ENCODE results near the gene CAPRIN2. TPM values are rescaled to one million over a fixed set of nuclear protein-coding genes. Genes with fewer than 3 reads are reported as not detected.

CAPRIN2 gene
- total RNA-seq, 2 donors from 2014 or later: 62.2 to 103 TPM

DNA sequence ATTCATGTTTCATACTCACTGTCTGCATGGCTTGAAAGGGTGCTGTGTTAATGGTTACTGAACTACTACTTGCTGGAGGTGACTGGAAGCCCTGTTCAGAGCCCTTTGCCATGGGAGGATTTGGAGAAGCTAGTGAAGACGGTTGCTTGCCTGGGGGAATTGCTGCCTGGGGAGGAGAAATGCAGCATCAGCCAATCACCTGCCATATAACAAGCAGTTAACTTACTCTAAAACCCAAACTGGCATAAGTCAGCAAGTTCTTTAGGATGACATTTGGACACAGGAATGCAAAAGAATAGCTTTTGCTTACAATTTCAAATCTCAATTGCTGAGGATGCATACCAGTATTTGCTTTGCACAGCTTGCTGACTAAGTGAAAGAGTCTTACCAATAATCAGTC, 35.7 kb downstream of the CAPRIN2 start:
- no peaks in the 10 kb centered on the region for H3K27me3 Mint-ChIP-seq (ENCODE audit: insufficient read depth)
- 83% methylated on average over 1 of the region's 1 CpG; no CpG with 5 or more reads in 1 of the 2 experiments for WGBS, 2 experiments (ENCODE audit: insufficient coverage in 1 of 2, insufficient read length in 1 of 2)
- no peaks in the 10 kb centered on the region for H3K4me1 ChIP-seq (ENCODE audit: control insufficient read depth, insufficient read depth, low read length)
- H3K27ac ChIP-seq (ENCODE audit: low read depth, low read length): no peak overlapping the region
- H3K4me1 Mint-ChIP-seq: peaks cover 2% of the 10 kb centered on the region
- TF ChIP-seq, protein P1, sequence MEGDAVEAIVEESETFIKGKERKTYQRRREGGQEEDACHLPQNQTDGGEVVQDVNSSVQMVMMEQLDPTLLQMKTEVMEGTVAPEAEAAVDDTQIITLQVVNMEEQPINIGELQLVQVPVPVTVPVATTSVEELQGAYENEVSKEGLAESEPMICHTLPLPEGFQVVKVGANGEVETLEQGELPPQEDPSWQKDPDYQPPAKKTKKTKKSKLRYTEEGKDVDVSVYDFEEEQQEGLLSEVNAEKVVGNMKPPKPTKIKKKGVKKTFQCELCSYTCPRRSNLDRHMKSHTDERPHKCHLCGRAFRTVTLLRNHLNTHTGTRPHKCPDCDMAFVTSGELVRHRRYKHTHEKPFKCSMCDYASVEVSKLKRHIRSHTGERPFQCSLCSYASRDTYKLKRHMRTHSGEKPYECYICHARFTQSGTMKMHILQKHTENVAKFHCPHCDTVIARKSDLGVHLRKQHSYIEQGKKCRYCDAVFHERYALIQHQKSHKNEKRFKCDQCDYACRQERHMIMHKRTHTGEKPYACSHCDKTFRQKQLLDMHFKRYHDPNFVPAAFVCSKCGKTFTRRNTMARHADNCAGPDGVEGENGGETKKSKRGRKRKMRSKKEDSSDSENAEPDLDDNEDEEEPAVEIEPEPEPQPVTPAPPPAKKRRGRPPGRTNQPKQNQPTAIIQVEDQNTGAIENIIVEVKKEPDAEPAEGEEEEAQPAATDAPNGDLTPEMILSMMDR (conservative IDR thresholded peaks at IDR 0.05): no peak
- H3K9ac ChIP-seq (ENCODE audit: extremely low read depth, low read length, poor library complexity, severe bottlenecking): no peak overlapping the region
- H3K27ac Mint-ChIP-seq: no peak overlapping the region
- H3K4me3 Mint-ChIP-seq: no peak overlapping the region
- no peak overlapping the region for H3K4me3 ChIP-seq (ENCODE audit: low read length)
- H3K36me3 Mint-ChIP-seq (ENCODE audit: low read depth): peaks cover 79% of the 10 kb centered on the region
- no peak for DNase-seq
- H3K9me3 Mint-ChIP-seq: no peaks in the 10 kb centered on the region
- H3K9me3 ChIP-seq (ENCODE audit: control insufficient read depth, low read length): no peaks in the 10 kb centered on the region
- peaks cover 90% of the 10 kb centered on the region for H3K36me3 ChIP-seq (ENCODE audit: control insufficient read depth, insufficient read depth, low read length)
- no peaks in the 10 kb centered on the region for H3K27me3 ChIP-seq (ENCODE audit: control insufficient read depth, insufficient read depth, low read length, poor library complexity, severe bottlenecking)

GRCh38 chr12:30707613-30708342, 47.0 kb downstream of the CAPRIN2 start:
- Mint-ChIP-seq H3K27me3 (ENCODE audit: insufficient read depth) (no peaks in the 10 kb centered on the region), H3K4me3 (no peak overlapping the region), H3K9me3 (peaks cover 20% of the 10 kb centered on the region), H3K4me1 (no peaks in the 10 kb centered on the region), H3K36me3 (ENCODE audit: low read depth) (peaks cover 50% of the 10 kb centered on the region), H3K27ac (no peak overlapping the region)
- H3K27ac ChIP-seq (ENCODE audit: low read depth, low read length): no peak overlapping the region
- H3K9me3 ChIP-seq (ENCODE audit: control insufficient read depth, low read length): peaks cover 9% of the 10 kb centered on the region
- H3K9ac ChIP-seq (ENCODE audit: extremely low read depth, low read length, poor library complexity, severe bottlenecking): no peak overlapping the region
- DNase-seq: no peak
- H3K4me3 ChIP-seq (ENCODE audit: low read length): no peak overlapping the region
- no peaks in the 10 kb centered on the region for H3K27me3 ChIP-seq (ENCODE audit: control insufficient read depth, insufficient read depth, low read length, poor library complexity, severe bottlenecking)
- 92 to 100% methylated on average over 5 to 10 of the region's 10 CpGs for WGBS, 2 experiments (ENCODE audit: insufficient coverage in 1 of 2, insufficient read length in 1 of 2)
- H3K4me1 ChIP-seq (ENCODE audit: control insufficient read depth, insufficient read depth, low read length): no peaks in the 10 kb centered on the region
- TF ChIP-seq, protein P1 (conservative IDR thresholded peaks at IDR 0.05): no peak
- H3K36me3 ChIP-seq (ENCODE audit: control insufficient read depth, insufficient read depth, low read length): peaks cover 39% of the 10 kb centered on the region

DNA sequence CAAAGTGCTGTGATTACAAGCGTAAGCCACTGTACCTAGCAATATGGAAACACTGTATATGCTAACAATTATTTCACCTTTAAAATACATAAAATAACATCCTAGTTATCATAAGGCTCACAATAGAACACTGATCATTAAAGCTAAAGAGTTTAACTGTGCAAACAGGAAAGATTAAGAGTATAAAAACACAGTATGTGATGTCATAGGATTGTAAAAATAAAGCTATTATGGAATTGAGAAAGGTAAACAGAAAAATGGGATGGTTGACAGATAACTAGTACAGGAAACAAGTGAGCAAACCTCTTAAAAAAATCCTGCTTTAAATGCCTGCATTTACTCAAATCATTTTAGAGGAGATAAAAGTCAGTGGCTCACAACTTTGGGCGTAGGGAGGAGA, 48.3 kb downstream of the CAPRIN2 start:
- Histone ChIP-seq H3K27ac (ENCODE audit: low read depth, low read length) (no peak overlapping the region), H3K4me1 (ENCODE audit: control insufficient read depth, insufficient read depth, low read length) (no peaks in the 10 kb centered on the region), H3K27me3 (ENCODE audit: control insufficient read depth, insufficient read depth, low read length, poor library complexity, severe bottlenecking) (no peaks in the 10 kb centered on the region), H3K36me3 (ENCODE audit: control insufficient read depth, insufficient read depth, low read length) (peaks cover 29% of the 10 kb centered on the region), H3K4me3 (ENCODE audit: low read length) (no peak overlapping the region), H3K9me3 (ENCODE audit: control insufficient read depth, low read length) (peaks cover 9% of the 10 kb centered on the region), H3K9ac (ENCODE audit: extremely low read depth, low read length, poor library complexity, severe bottlenecking) (no peak overlapping the region)
- WGBS, 2 experiments (ENCODE audit: insufficient coverage in 1 of 2, insufficient read length in 1 of 2): 93 to 100% methylated on average over 1 to 2 of the region's 2 CpGs
- no peak for DNase-seq
- TF ChIP-seq, protein P1 (conservative IDR thresholded peaks at IDR 0.05): no peak
- H3K9me3 Mint-ChIP-seq: peaks cover 20% of the 10 kb centered on the region
- no peaks in the 10 kb centered on the region for H3K4me1 Mint-ChIP-seq
- no peaks in the 10 kb centered on the region for H3K27me3 Mint-ChIP-seq (ENCODE audit: insufficient read depth)
- no peak overlapping the region for H3K4me3 Mint-ChIP-seq
- no peak overlapping the region for H3K27ac Mint-ChIP-seq
- H3K36me3 Mint-ChIP-seq (ENCODE audit: low read depth): peaks cover 43% of the 10 kb centered on the region
